OCI-LY7 (cell line): ENCODE measurements around the gene CHD9. TPM values are rescaled to one million over a fixed set of nuclear protein-coding genes. Genes with fewer than 3 reads are reported as not detected.

Experiments used
- BruUV-seq: library from RNA; stranded (reverse); fragments of 400-500 nt; replicated peaks from 2 replicates; lab custom pipeline; 2021; lab: Mats Ljungman, UMichigan
- CTCF ChIA-PET: fragments of 300-600 bp; sonication (Branson Sonifier 250); formaldehyde crosslinking; loops from one replicate; lab custom pipeline; 2022; ENCODE audit warnings: antibody characterized with exemption; ENCODE audit not compliant: unreplicated experiment; lab: Charles Lee
- POLR2A ChIA-PET: fragments of 300-600 bp; sonication (Branson Sonifier 250); formaldehyde crosslinking; loops from one replicate; lab custom pipeline; 2022; ENCODE audit warnings: antibody characterized with exemption; lab: Charles Lee
- DNase-seq: peaks from one replicate; pipeline ENCODE4 v3.0.0-alpha.2; 2015; ENCODE audit warnings: low spot score
- H2AFZ ChIP-seq: fragments of 200-600 bp; sonication (generic), shearing (Covaris generic); 2 replicates; pipeline ENCODE4 v1.6.1; 2014; ENCODE audit warnings: mild to moderate bottlenecking, antibody characterized with exemption, low read length, moderate library complexity
- H3K27ac ChIP-seq: fragments of 200-600 bp; sonication (generic); 2 replicates; pipeline ENCODE4 v1.5.1; 2014; ENCODE audit warnings: mixed run types, low read depth, mild to moderate bottlenecking, moderate library complexity, low read length, inconsistent platforms; ENCODE audit not compliant: poor library complexity, severe bottlenecking
- H3K36me3 ChIP-seq: fragments of 200-600 bp; sonication (generic); 2 replicates; pipeline ENCODE4 v1.6.1; 2014; ENCODE audit warnings: mild to moderate bottlenecking, antibody characterized with exemption, low read length, moderate library complexity, mixed read lengths; ENCODE audit not compliant: insufficient read depth
- H3K4me1 ChIP-seq: fragments of 200-600 bp; sonication (generic); 2 replicates; pipeline ENCODE4 v1.5.1; 2014; ENCODE audit warnings: mild to moderate bottlenecking, low read length; ENCODE audit not compliant: insufficient read depth, poor library complexity, severe bottlenecking
- H3K4me2 ChIP-seq: fragments of 200-600 bp; sonication (generic); 2 replicates; pipeline ENCODE4 v1.6.1; 2014; ENCODE audit warnings: mild to moderate bottlenecking, low read length
- H3K4me3 ChIP-seq: fragments of 200-600 bp; sonication (generic); 2 replicates; pipeline ENCODE4 v1.5.1; 2014; ENCODE audit warnings: mild to moderate bottlenecking, low read depth, low read length; ENCODE audit not compliant: poor library complexity, severe bottlenecking
- H3K79me2 ChIP-seq: fragments of 200-600 bp; sonication (generic); 2 replicates; pipeline ENCODE4 v1.6.1; 2016; ENCODE audit warnings: low read depth, mild to moderate bottlenecking, low read length, moderate library complexity, mixed read lengths; ENCODE audit not compliant: insufficient read depth
- H3K9me2 ChIP-seq: fragments of 200-600 bp; sonication (generic); 2 replicates; pipeline ENCODE4 v1.6.1; 2016; ENCODE audit warnings: mild to moderate bottlenecking, low read length, mixed read lengths; ENCODE audit not compliant: insufficient read depth
- H3K9me3 ChIP-seq: fragments of 200-600 bp; sonication (generic); 2 replicates; pipeline ENCODE4 v1.6.1; 2014; ENCODE audit warnings: mild to moderate bottlenecking, mixed run types, low read length, mixed read lengths
- H4K20me1 ChIP-seq: fragments of 200-600 bp; sonication (generic); 2 replicates; pipeline ENCODE4 v1.6.1; 2014; ENCODE audit warnings: mild to moderate bottlenecking, antibody characterized with exemption, low read length, moderate library complexity, mixed read lengths; ENCODE audit not compliant: insufficient read depth
- EZH2phosphoT487 ChIP-seq: fragments of 200-600 bp; sonication (generic); IDR thresholded peaks from 2 replicates; pipeline ENCODE4 v1.6.1; 2018; ENCODE audit warnings: low read depth, borderline replicate concordance, mild to moderate bottlenecking, mixed run types, antibody characterized with exemption, low read length, moderate library complexity, mixed read lengths
- intact Hi-C: fragments of 100-400 bp; cut with micrococcal nuclease; formaldehyde crosslinking; loops from one replicate; pipeline ENCODE4 v1.10.0; 2022; ENCODE audit not compliant: unreplicated experiment
- total RNA-seq, 2 experiments: library from RNA; depleted of rRNA in 1 of 2; stranded (reverse); fragments of >200 nt in 1 of 2; shearing (Covaris generic) in 1 of 2; gene quantifications; 2 replicates each; pipeline ENCODE4 v1.2.3, GENCODE V29; 2014 to 2022
- TF ChIP-seq, protein P1 (sequence below): fragments of 200-600 bp; sonication (generic); conservative IDR thresholded peaks from 2 replicates; pipeline ENCODE4 v1.5.1; 2014; ENCODE audit warnings: mild to moderate bottlenecking, antibody characterized with exemption, low read length, moderate library complexity, mixed read lengths

Gene CHD9
- total RNA-seq, 2 experiments from 2014 or later = 52.6 to 85.9 TPM

DNA sequence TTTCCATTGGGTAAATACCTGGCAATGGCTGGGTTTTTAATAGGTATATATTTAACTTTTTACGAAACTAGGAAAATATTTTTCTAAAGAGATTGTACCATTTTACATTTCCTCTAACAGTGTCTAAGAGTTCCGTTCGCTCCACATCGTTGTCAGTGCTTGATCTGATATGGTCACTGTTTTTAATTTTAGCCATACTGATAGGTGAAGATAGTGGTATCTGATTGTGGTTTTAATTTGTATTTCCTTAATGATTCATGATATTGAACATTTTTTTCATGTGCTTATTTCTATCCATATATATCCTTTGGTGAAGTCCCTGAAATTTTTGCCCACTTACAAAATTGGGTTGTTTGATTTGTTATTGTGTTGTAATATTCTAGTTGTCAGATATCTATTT is 117.7 kb downstream of the CHD9 start:
- no peak for DNase-seq
- Histone ChIP-seq H2AFZ (no peak overlapping the region), H3K9me2 (no peaks in the 10 kb centered on the region), H3K4me1 (no peaks in the 10 kb centered on the region), H3K9me3 (no peaks in the 10 kb centered on the region), H3K36me3 (peaks cover 72% of the 10 kb centered on the region), H3K4me2 (no peak overlapping the region), H4K20me1 (no peaks in the 10 kb centered on the region), H3K79me2 (peaks cover 76% of the 10 kb centered on the region; the same call in 1 of the 2 replicates), H3K27ac (no peak overlapping the region), H3K4me3 (no peak overlapping the region)
- ChIA-PET POLR2A (interaction anchor here (0.8 to 1.3 kb wide), 4 partner anchors 10 to 19 kb away, joined by 3 to 4 read pairs (median 3); no protein-coding TSS in a partner anchor), CTCF (no interaction called here)
- intact Hi-C loops = no loop called here
- TF ChIP-seq EZH2phosphoT487 = no peak
- TF ChIP-seq, protein P1, sequence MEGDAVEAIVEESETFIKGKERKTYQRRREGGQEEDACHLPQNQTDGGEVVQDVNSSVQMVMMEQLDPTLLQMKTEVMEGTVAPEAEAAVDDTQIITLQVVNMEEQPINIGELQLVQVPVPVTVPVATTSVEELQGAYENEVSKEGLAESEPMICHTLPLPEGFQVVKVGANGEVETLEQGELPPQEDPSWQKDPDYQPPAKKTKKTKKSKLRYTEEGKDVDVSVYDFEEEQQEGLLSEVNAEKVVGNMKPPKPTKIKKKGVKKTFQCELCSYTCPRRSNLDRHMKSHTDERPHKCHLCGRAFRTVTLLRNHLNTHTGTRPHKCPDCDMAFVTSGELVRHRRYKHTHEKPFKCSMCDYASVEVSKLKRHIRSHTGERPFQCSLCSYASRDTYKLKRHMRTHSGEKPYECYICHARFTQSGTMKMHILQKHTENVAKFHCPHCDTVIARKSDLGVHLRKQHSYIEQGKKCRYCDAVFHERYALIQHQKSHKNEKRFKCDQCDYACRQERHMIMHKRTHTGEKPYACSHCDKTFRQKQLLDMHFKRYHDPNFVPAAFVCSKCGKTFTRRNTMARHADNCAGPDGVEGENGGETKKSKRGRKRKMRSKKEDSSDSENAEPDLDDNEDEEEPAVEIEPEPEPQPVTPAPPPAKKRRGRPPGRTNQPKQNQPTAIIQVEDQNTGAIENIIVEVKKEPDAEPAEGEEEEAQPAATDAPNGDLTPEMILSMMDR = no peak
- no TSS peak for BruUV-seq

DNA sequence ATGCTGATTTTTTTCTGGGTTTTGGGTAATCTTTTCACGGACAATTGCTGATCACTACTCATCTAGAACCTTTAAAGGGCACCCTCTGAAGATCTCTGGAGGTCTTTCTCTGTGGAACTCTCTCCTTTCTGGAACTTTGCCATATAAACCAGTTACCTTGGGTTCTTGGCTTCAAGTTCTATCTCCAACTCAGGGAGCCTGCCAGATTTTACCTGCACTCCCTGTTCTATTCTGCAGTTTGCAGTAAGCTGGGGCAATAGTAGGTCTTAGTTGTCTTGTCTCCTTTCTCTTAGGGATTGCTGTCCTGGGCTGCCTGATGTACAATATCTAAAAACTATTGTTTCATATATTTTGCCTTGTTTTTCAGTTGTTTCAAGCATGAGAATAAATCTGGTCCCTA is 120.3 kb downstream of the CHD9 start:
- CTCF ChIA-PET = no interaction called here
- peaks cover 83% of the 10 kb centered on the region for H3K36me3 ChIP-seq
- H3K4me1 ChIP-seq = no peaks in the 10 kb centered on the region
- no peak for DNase-seq
- H3K27ac ChIP-seq = no peak overlapping the region
- intact Hi-C loops = no loop called here
- H4K20me1 ChIP-seq = no peaks in the 10 kb centered on the region
- TF ChIP-seq EZH2phosphoT487 = no peak
- TF ChIP-seq, protein P1 = no peak
- H3K4me2 ChIP-seq = no peak overlapping the region
- no peak overlapping the region for H3K4me3 ChIP-seq
- peaks cover 72% of the 10 kb centered on the region; the same call in 1 of the 2 replicates for H3K79me2 ChIP-seq
- no peaks in the 10 kb centered on the region for H3K9me2 ChIP-seq
- BruUV-seq = no TSS peak
- POLR2A ChIA-PET = no interaction called here
- no peaks in the 10 kb centered on the region for H3K9me3 ChIP-seq
- no peak overlapping the region for H2AFZ ChIP-seq

DNA sequence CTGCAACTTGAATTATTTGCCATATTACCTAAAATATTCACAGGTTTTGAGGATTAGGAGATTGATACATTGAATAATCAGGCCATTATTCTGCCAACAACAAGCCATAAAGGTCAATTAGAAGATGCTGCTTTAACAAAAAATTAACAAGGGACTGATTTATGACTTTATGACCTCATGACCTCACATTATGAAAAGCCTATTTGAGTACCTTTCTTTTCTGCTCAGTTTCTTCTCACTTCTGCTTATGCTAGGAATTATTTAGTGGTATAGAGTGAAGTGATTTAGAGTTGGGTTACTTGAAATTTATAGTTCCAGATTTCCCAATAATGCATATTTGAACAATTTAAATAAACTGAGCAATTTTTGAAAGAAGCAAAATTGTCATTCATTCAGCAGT is 121.6 kb downstream of the CHD9 start:
- peaks cover 73% of the 10 kb centered on the region; the same call in 1 of the 2 replicates for H3K79me2 ChIP-seq
- ChIA-PET POLR2A (no interaction called here), CTCF (no interaction called here)
- H4K20me1 ChIP-seq = no peaks in the 10 kb centered on the region
- H3K27ac ChIP-seq = no peak overlapping the region
- TF ChIP-seq, protein P1 = no peak
- no peak for TF ChIP-seq EZH2phosphoT487
- H3K9me2 ChIP-seq = no peaks in the 10 kb centered on the region
- no peak for DNase-seq
- H3K4me2 ChIP-seq = no peak overlapping the region
- no peak overlapping the region for H2AFZ ChIP-seq
- H3K4me1 ChIP-seq = no peaks in the 10 kb centered on the region
- intact Hi-C loops = no loop called here
- H3K4me3 ChIP-seq = no peak overlapping the region
- H3K9me3 ChIP-seq = no peaks in the 10 kb centered on the region; the same call in 1 of the 2 replicates
- BruUV-seq = no TSS peak
- peaks cover 81% of the 10 kb centered on the region for H3K36me3 ChIP-seq
